ENCODE results near the gene DEPP1. TPM values are rescaled to one million over a fixed set of nuclear protein-coding genes. Genes with fewer than 3 reads are reported as not detected.

The DEPP1 gene
- total RNA-seq, 1 experiment from 2014 or later, result 0.54 TPM

- TF ChIP-seq CTCF (conservative IDR thresholded peaks at IDR 0.05; ENCODE audit: low read depth, low read length), result no peak
- TF ChIP-seq EZH2 (IDR thresholded peaks at IDR 0.05; ENCODE audit: borderline replicate concordance, low read depth, low read length, poor library complexity, severe bottlenecking), result no peak
- no peak overlapping the region for H3K4me3 ChIP-seq (ENCODE audit: low read depth, low read length, poor library complexity, severe bottlenecking)
- no peaks in the 10 kb centered on the region for H3K36me3 ChIP-seq (ENCODE audit: insufficient read depth, low read length, poor library complexity, severe bottlenecking)
- DNase-seq (ENCODE audit: low spot score), result no peak
- CTCF ChIA-PET, result no interaction called here
- no peaks in the 10 kb centered on the region for H3K4me1 ChIP-seq (ENCODE audit: insufficient read depth, low read length, poor library complexity, severe bottlenecking)
- no peaks in the 10 kb centered on the region for H3K27me3 ChIP-seq (replicated peaks; ENCODE audit: insufficient read depth, low read depth, low read length, poor library complexity)
- intact Hi-C loops (cut with micrococcal nuclease; ENCODE audit: unreplicated experiment), result loop anchor here (5.0 kb wide), 1 partner anchor 63 kb away; no protein-coding TSS in a partner anchor
- POLR2A ChIA-PET (ENCODE audit: low non-redundant PET), result no interaction called here
- BruUV-seq (replicated peaks), result no TSS peak
- H3K27ac ChIP-seq (ENCODE audit: low read depth, low read length, poor library complexity, severe bottlenecking), result no peak overlapping the region
- no peaks in the 10 kb centered on the region for H3K9me3 ChIP-seq (ENCODE audit: low read depth, low read length, poor library complexity, severe bottlenecking)
Measured at GRCh38 chr10:44994752-44995530, 16.3 kb upstream of the DEPP1 start.

GRCh38 chr10:44993922-44994751 lies 15.5 kb upstream of the DEPP1 start:
- H3K27ac ChIP-seq (ENCODE audit: low read depth, low read length, poor library complexity, severe bottlenecking), result no peak overlapping the region
- DNase-seq (ENCODE audit: low spot score), result no peak
- H3K4me1 ChIP-seq (ENCODE audit: insufficient read depth, low read length, poor library complexity, severe bottlenecking), result no peaks in the 10 kb centered on the region
- H3K36me3 ChIP-seq (ENCODE audit: insufficient read depth, low read length, poor library complexity, severe bottlenecking), result no peaks in the 10 kb centered on the region
- CTCF ChIA-PET, result no interaction called here
- POLR2A ChIA-PET (ENCODE audit: low non-redundant PET), result no interaction called here
- TF ChIP-seq EZH2 (IDR thresholded peaks at IDR 0.05; ENCODE audit: borderline replicate concordance, low read depth, low read length, poor library complexity, severe bottlenecking) (no peak), CTCF (conservative IDR thresholded peaks at IDR 0.05; ENCODE audit: low read depth, low read length) (no peak)
- intact Hi-C loops (cut with micrococcal nuclease; ENCODE audit: unreplicated experiment), result loop anchor here (5.0 kb wide), 1 partner anchor 62 kb away; no protein-coding TSS in a partner anchor
- no peaks in the 10 kb centered on the region for H3K9me3 ChIP-seq (ENCODE audit: low read depth, low read length, poor library complexity, severe bottlenecking)
- no peaks in the 10 kb centered on the region for H3K27me3 ChIP-seq (replicated peaks; ENCODE audit: insufficient read depth, low read depth, low read length, poor library complexity)
- BruUV-seq (replicated peaks), result no TSS peak
- H3K4me3 ChIP-seq (ENCODE audit: low read depth, low read length, poor library complexity, severe bottlenecking), result no peak overlapping the region

GRCh38 chr10:44993226-44993921 lies 14.8 kb upstream of the DEPP1 start:
- intact Hi-C loops (cut with micrococcal nuclease; ENCODE audit: unreplicated experiment), result loop anchor here (5.0 kb wide), 1 partner anchor 61 kb away; no protein-coding TSS in a partner anchor
- Histone ChIP-seq H3K4me3 (ENCODE audit: low read depth, low read length, poor library complexity, severe bottlenecking) (no peak overlapping the region), H3K36me3 (ENCODE audit: insufficient read depth, low read length, poor library complexity, severe bottlenecking) (no peaks in the 10 kb centered on the region), H3K27me3 (replicated peaks; ENCODE audit: insufficient read depth, low read depth, low read length, poor library complexity) (no peaks in the 10 kb centered on the region), H3K27ac (ENCODE audit: low read depth, low read length, poor library complexity, severe bottlenecking) (no peak overlapping the region), H3K4me1 (ENCODE audit: insufficient read depth, low read length, poor library complexity, severe bottlenecking) (no peaks in the 10 kb centered on the region), H3K9me3 (ENCODE audit: low read depth, low read length, poor library complexity, severe bottlenecking) (no peaks in the 10 kb centered on the region)
- no peak for DNase-seq (ENCODE audit: low spot score)
- TF ChIP-seq EZH2 (IDR thresholded peaks at IDR 0.05; ENCODE audit: borderline replicate concordance, low read depth, low read length, poor library complexity, severe bottlenecking) (no peak), CTCF (conservative IDR thresholded peaks at IDR 0.05; ENCODE audit: low read depth, low read length) (no peak)
- BruUV-seq (replicated peaks), result no TSS peak
- ChIA-PET CTCF (no interaction called here), POLR2A (ENCODE audit: low non-redundant PET) (no interaction called here)

All from A673 (cell line).